Stimulated activated CD4-positive, alpha-beta T cell treated with anti-CD3 and anti-CD28 coated beads, Interleukin-4, amount 100 ng/mL, for 48 hours (primary cell): ENCODE measurements around the gene RBPJ.

Experiments used
- DNase-seq, 2 donors: peaks; one replicate each; pipeline ENCODE4 v3.0.0-alpha.2; 2020; ENCODE audit warnings: low read depth in 2 of 2

RBPJ gene

GRCh38 chr4:26420438-26420837 lies 99.6 kb downstream of the RBPJ start:
- no peak for DNase-seq

GRCh38 chr4:26420913-26421312 lies 100.1 kb downstream of the RBPJ start:
- no peak for DNase-seq

- no peak for DNase-seq
These were observed 103.3 kb downstream of the RBPJ start for GRCh38 chr4:26424153-26424552.

GRCh38 chr4:26424838-26425237 lies 104.0 kb downstream of the RBPJ start:
- no peak for DNase-seq

- DNase-seq = no peak
These were observed 105.1 kb downstream of the RBPJ start for GRCh38 chr4:26425953-26426352.

GRCh38 chr4:26426892-26427291 lies 106.1 kb downstream of the RBPJ start:
- no peak for DNase-seq

GRCh38 chr4:26429910-26430309 lies 109.1 kb downstream of the RBPJ start:
- DNase-seq = no peak

- DNase-seq = no peak
These were observed 110.8 kb downstream of the RBPJ start for GRCh38 chr4:26431461-26432180.

GRCh38 chr4:26432419-26432818 lies 111.6 kb downstream of the RBPJ start:
- DNase-seq = no peak

- DNase-seq = no peak
These were observed 112.7 kb downstream of the RBPJ start for GRCh38 chr4:26433556-26433955.

GRCh38 chr4:26434030-26434639 lies 113.3 kb downstream of the RBPJ start:
- no peak for DNase-seq

- no peak for DNase-seq
These were observed 120.3 kb downstream of the RBPJ start for GRCh38 chr4:26441102-26441501.

- no peak for DNase-seq
These were observed 121.0 kb downstream of the RBPJ start for GRCh38 chr4:26441771-26442170.

GRCh38 chr4:26447378-26447777 lies 126.6 kb downstream of the RBPJ start:
- DNase-seq = no peak

- no peak for DNase-seq
These were observed 129.6 kb downstream of the RBPJ start for GRCh38 chr4:26450418-26450817.

GRCh38 chr4:26451597-26451996 lies 130.8 kb downstream of the RBPJ start:
- DNase-seq = no peak

- DNase-seq = no peak
These were observed 132.0 kb downstream of the RBPJ start for GRCh38 chr4:26452565-26453531.

- no peak for DNase-seq
These were observed 134.1 kb downstream of the RBPJ start for GRCh38 chr4:26454961-26455360.

GRCh38 chr4:26455571-26455970 lies 134.8 kb downstream of the RBPJ start:
- DNase-seq = no peak

GRCh38 chr4:26457412-26457811 lies 136.6 kb downstream of the RBPJ start:
- DNase-seq = no peak

GRCh38 chr4:26458157-26458561 lies 137.3 kb downstream of the RBPJ start:
- DNase-seq = no peak

- DNase-seq = no peak
These were observed 138.4 kb downstream of the RBPJ start for GRCh38 chr4:26459054-26459755.
